K562 (cell line): ENCODE data around the gene TECTA. TPM values are rescaled to one million over a fixed set of nuclear protein-coding genes. Genes with fewer than 3 reads are reported as not detected.

Experiments
- ATAC-seq: fragments of 200-7000 bp; cut with Tn5 transposase; 3 replicates; pipeline ENCODE4 v1.9.1; 2020; ENCODE audit warnings: moderate library complexity
- BruUV-seq: library from RNA; stranded (reverse); fragments of 400-500 nt; replicated peaks from 2 replicates; lab custom pipeline; 2021; lab: Mats Ljungman, UMichigan
- CTCF ChIA-PET: fragments of 300-600 bp; formaldehyde crosslinking; extraction: SDS; loops from one replicate; lab custom pipeline; 2021; ENCODE audit warnings: low intra/inter-chr PET ratio; lab: Yijun Ruan, JAX
- POLR2A ChIA-PET: fragments of 300-600, 350-650 bp; sonication (Branson Sonifier 250); formaldehyde crosslinking; extraction: SDS; loops from one replicate; lab custom pipeline; 2021; ENCODE audit warnings: antibody characterized with exemption, inconsistent platforms; lab: Yijun Ruan, JAX
- DNase-seq, 4 experiments: peaks; one replicate each; pipeline versions ENCODE4 v3.0.0 to v3.0.0-alpha.2; 2011 to 2018; ENCODE audit warnings: low spot score in 3 of 4, mixed read lengths in 3 of 4; ENCODE audit errors: extremely low read depth in 1 of 4
- FAIRE-seq: peaks from 2 replicates; lab custom pipeline; 2011; peaks lifted over from hg19 to GRCh38; lab: Jason Lieb, UNC
- H2AFZ ChIP-seq: 2 replicates; pipeline ENCODE4 v1.6.0; 2011; ENCODE audit warnings: low read depth, low read length, control low read depth, inconsistent platforms
- H3K27ac ChIP-seq: fragments of 200-600 bp; 3 replicates; pipeline ENCODE4 v1.8.0; 2011; ENCODE audit warnings: low read depth, mild to moderate bottlenecking, control low read depth, inconsistent platforms, low read length, moderate library complexity, mixed read lengths; ENCODE audit errors: extremely low read depth
- H3K27me3 ChIP-seq, 2 experiments: fragments of 300-600 bp in 1 of 2; 2 replicates in 1 of 2; 3 replicates in 1 of 2; pipeline versions ENCODE4 v1.6.0 to v1.8.0; 2011; ENCODE audit warnings: inconsistent platforms in 2 of 2, low read length in 2 of 2, mild to moderate bottlenecking in 1 of 2, mixed read lengths in 1 of 2, moderate library complexity in 1 of 2; ENCODE audit not compliant: control insufficient read depth in 2 of 2, insufficient read depth in 2 of 2
- H3K36me3 ChIP-seq: fragments of 300-600 bp; 3 replicates; pipeline ENCODE4 v1.8.0; 2011; ENCODE audit warnings: mild to moderate bottlenecking, low read length, inconsistent platforms; ENCODE audit not compliant: control insufficient read depth, insufficient read depth
- H3K4me1 ChIP-seq, 2 experiments: fragments of 200-600 bp in 1 of 2; replicated peaks in 1 of 2; 2 replicates in 1 of 2; 3 replicates in 1 of 2; pipeline versions ENCODE4 v1.5.1 to v1.8.0; 2011; ENCODE audit warnings: inconsistent platforms in 2 of 2, low read length in 2 of 2, mild to moderate bottlenecking in 1 of 2, mixed read lengths in 1 of 2, moderate library complexity in 1 of 2; ENCODE audit not compliant: control insufficient read depth in 2 of 2, insufficient read depth in 2 of 2
- H3K4me2 ChIP-seq: 2 replicates; pipeline ENCODE4 v1.6.1; 2011; ENCODE audit warnings: low read length, control low read depth, inconsistent platforms, mixed read lengths; ENCODE audit not compliant: insufficient read depth
- H3K4me3 ChIP-seq: fragments of 200-600 bp; sonication (generic), shearing (Covaris generic); 2 replicates; pipeline ENCODE4 v1.5.1; 2016; ENCODE audit warnings: control low read depth, inconsistent platforms
- H3K79me2 ChIP-seq: fragments of 200-600 bp; 3 replicates; pipeline ENCODE4 v1.8.0; 2011; ENCODE audit warnings: low read length, inconsistent platforms; ENCODE audit not compliant: control insufficient read depth, insufficient read depth
- H3K9ac ChIP-seq, 2 experiments: 2 replicates each; pipeline versions ENCODE4 v1.6.0 to v1.6.1; 2011; ENCODE audit warnings: low read depth in 2 of 2, low read length in 2 of 2, control low read depth in 1 of 2, inconsistent platforms in 1 of 2, mild to moderate bottlenecking in 1 of 2, mixed read lengths in 1 of 2; ENCODE audit not compliant: insufficient read depth in 1 of 2
- H3K9me1 ChIP-seq: one replicate; pipeline ENCODE4 v1.6.0; 2011; ENCODE audit warnings: inconsistent platforms, mild to moderate bottlenecking, low read length, moderate library complexity; ENCODE audit not compliant: control insufficient read depth, insufficient read depth
- H3K9me3 ChIP-seq: replicated peaks from 2 replicates; pipeline ENCODE4 v1.5.1; 2011; ENCODE audit warnings: low read depth, low read length, inconsistent platforms; ENCODE audit not compliant: control insufficient read depth, insufficient read depth
- H4K20me1 ChIP-seq: replicated peaks from 2 replicates; pipeline ENCODE4 v1.6.1; 2011; ENCODE audit warnings: low read length, inconsistent platforms, mixed read lengths; ENCODE audit not compliant: control insufficient read depth, insufficient read depth
- MAFG ChIP-seq: fragments of 450-650 bp; conservative IDR thresholded peaks from 2 replicates; pipeline ENCODE4 v1.6.1; 2016; ENCODE audit warnings: missing genetic modification characterization, missing compliant biosample characterization
- PPARD ChIP-seq: fragments of 250-450 bp; sonication (Bioruptor Pico); IDR thresholded peaks from 2 replicates; pipeline ENCODE4 v1.8.0; 2022; ENCODE audit warnings: inconsistent platforms, mild to moderate bottlenecking, moderate library complexity
- ZNF316 ChIP-seq: fragments of 450-650 bp; IDR thresholded peaks from 2 replicates; pipeline ENCODE4 v1.6.1; 2016
- WGBS: fragments of 100-300 bp; shearing (Covaris generic); methylation state at CpG from one replicate; pipeline ENCODE4 v1.1.6; 2016; ENCODE audit warnings: low coverage, mixed read lengths; ENCODE audit not compliant: insufficient coverage; ENCODE audit errors: missing lambda C conversion rate; 5-methylcytosine and 5-hydroxymethylcytosine counted together
- in situ Hi-C: fragments of 300-500 bp; cut with MboI; formaldehyde crosslinking; loops from 4 replicates; pipeline ENCODE4 v1.15.0; 2018; ENCODE audit warnings: inconsistent platforms, mixed read lengths
- intact Hi-C: fragments of 100-400 bp; cut with micrococcal nuclease; formaldehyde crosslinking; loops from 2 replicates; pipeline ENCODE4 v1.14.2; 2022
- polyA plus RNA-seq, 8 experiments: library from polyadenylated mRNA; depleted of rRNA in 4 of 8; stranded (reverse) in 5 of 8; unstranded in 3 of 8; fragments of >200 nt; fragmentation: Nextera tagmentation in 2 of 8; fragmentation: Illumina TruSeq in 1 of 8; extraction: Ambion mirVana in 2 of 8; extraction: Trizol in 1 of 8; gene quantifications; 2 replicates each; pipeline versions ENCODE4 v1.2.1 to v1.2.3, GENCODE V29; 2011 to 2014; ENCODE audit warnings: inconsistent platforms in 1 of 8, missing spikeins in 1 of 8
- total RNA-seq, 7 experiments: library from RNA; depleted of rRNA in 6 of 7; stranded (reverse); fragments of >200 nt in 6 of 7; fragmentation: Illumina TruSeq in 2 of 7; extraction: Trizol in 2 of 7; gene quantifications; 2 replicates each; pipeline versions ENCODE4 v1.2.1 to v1.2.3, GENCODE V29; 2011 to 2021; ENCODE audit warnings: low replicate concordance in 1 of 7
- TF ChIP-seq, protein P1 (sequence below): fragments of 450-650 bp; formaldehyde crosslinking; IDR thresholded peaks from 2 replicates; pipeline ENCODE4 v1.4.0; 2020; ENCODE audit warnings: mild to moderate bottlenecking, moderate library complexity
- TF ChIP-seq, protein P2 (sequence below): IDR thresholded peaks from 3 replicates; pipeline ENCODE4 v1.6.1; 2011; ENCODE audit warnings: borderline replicate concordance, mild to moderate bottlenecking, moderate library complexity; ENCODE audit not compliant: insufficient read length; ENCODE audit errors: extremely low read depth
- TF ChIP-seq, protein P3 (sequence below), 3 experiments: fragments of 200-800 bp in 1 of 3; fragments of 250-450 bp in 1 of 3; fragments of 450-650 bp in 1 of 3; sonication (Bioruptor Pico) in 1 of 3; sonication (Bioruptor generic) in 1 of 3; formaldehyde crosslinking in 1 of 3; IDR thresholded peaks; 2 replicates each; pipeline versions ENCODE4 v1.6.1 to v1.8.0; 2016 to 2022; ENCODE audit warnings: mild to moderate bottlenecking in 2 of 3, missing genetic modification characterization in 2 of 3, missing compliant biosample characterization in 1 of 3, moderate library complexity in 1 of 3
- TF ChIP-seq, protein P4 (sequence below): IDR thresholded peaks from 2 replicates; pipeline ENCODE4 v1.6.1; 2011; ENCODE audit not compliant: insufficient read length; ENCODE audit errors: extremely low read depth

The TECTA gene
- total and polyA plus RNA-seq, 9 of the 15 experiments (the other 6 are each of a cell fraction or from before 2014, with no cell fraction given), result under 0.01 to 0.04 (median 0.03) TPM; not detected in 5

DNA sequence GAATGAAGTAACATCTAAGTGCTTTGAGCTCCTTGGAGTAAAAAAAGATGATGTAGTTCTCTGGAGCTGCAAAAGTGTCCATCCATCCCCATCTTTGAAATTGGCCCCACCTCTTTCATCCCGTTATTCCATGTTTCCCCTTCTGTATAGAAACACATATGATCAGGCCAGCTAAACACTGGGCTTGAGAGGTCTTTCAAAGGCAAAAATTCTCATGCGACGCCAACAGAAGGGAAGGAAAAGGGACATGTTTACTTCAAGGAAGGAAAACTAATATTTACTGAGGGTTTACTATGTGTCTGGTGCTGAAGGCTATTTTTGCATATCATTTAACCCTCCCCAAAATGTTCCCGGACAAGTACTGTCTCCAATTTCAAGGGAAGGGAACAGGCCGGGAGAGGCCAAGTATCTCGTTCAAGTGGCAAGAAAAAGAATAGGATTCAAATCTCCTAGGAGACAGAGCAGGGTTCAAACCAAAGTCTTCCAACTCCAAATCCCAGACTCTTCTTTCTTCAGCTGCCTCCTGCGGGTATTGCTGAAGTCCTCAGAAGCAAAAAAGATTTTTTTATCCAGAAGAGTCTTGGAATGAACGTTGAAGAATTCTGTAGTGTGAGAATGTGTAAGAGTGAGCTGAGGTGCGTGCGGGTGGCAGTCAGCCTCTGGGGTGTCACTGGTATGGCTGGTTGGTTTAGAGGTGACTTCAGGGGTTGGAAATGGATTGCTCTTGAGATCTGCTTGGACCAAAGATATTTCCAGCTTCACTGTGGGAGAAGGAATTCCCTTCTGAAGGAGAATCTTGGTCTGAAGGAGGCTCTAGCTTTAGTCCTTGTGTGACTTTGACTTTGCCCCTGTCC is 10.1 kb downstream of the TECTA start:
- Histone ChIP-seq H3K9me3 (no peaks in the 10 kb centered on the region), H3K4me3 (no peak overlapping the region), H4K20me1 (no peaks in the 10 kb centered on the region), H3K9ac (no peak overlapping the region), H3K4me1 (no peaks in the 10 kb centered on the region), H3K4me2 (no peak overlapping the region), H3K9me1 (no peaks in the 10 kb centered on the region), H3K36me3 (no peaks in the 10 kb centered on the region), H2AFZ (no peak overlapping the region), H3K27me3 (peaks cover 5 to 16% of the 10 kb centered on the region in 2 experiments; a peak in 2 of 5 replicates), H3K79me2 (no peaks in the 10 kb centered on the region), H3K27ac (no peak overlapping the region)
- ChIA-PET CTCF (no interaction called here), POLR2A (interaction anchor here (0.6 kb wide), 1 partner anchor 54 kb away, joined by 3 read pairs; no protein-coding TSS in a partner anchor)
- DNase-seq, result no peak
- TF ChIP-seq MAFG (tag) (no peak), PPARD (no peak), ZNF316 (no peak)
- TF ChIP-seq, protein P1, sequence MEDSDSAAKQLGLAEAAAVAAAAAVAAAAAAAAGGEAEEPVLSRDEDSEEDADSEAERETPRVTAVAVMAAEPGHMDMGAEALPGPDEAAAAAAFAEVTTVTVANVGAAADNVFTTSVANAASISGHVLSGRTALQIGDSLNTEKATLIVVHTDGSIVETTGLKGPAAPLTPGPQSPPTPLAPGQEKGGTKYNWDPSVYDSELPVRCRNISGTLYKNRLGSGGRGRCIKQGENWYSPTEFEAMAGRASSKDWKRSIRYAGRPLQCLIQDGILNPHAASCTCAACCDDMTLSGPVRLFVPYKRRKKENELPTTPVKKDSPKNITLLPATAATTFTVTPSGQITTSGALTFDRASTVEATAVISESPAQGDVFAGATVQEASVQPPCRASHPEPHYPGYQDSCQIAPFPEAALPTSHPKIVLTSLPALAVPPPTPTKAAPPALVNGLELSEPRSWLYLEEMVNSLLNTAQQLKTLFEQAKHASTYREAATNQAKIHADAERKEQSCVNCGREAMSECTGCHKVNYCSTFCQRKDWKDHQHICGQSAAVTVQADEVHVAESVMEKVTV (CRISPR knock-in tag), result no peak
- TF ChIP-seq, protein P2, sequence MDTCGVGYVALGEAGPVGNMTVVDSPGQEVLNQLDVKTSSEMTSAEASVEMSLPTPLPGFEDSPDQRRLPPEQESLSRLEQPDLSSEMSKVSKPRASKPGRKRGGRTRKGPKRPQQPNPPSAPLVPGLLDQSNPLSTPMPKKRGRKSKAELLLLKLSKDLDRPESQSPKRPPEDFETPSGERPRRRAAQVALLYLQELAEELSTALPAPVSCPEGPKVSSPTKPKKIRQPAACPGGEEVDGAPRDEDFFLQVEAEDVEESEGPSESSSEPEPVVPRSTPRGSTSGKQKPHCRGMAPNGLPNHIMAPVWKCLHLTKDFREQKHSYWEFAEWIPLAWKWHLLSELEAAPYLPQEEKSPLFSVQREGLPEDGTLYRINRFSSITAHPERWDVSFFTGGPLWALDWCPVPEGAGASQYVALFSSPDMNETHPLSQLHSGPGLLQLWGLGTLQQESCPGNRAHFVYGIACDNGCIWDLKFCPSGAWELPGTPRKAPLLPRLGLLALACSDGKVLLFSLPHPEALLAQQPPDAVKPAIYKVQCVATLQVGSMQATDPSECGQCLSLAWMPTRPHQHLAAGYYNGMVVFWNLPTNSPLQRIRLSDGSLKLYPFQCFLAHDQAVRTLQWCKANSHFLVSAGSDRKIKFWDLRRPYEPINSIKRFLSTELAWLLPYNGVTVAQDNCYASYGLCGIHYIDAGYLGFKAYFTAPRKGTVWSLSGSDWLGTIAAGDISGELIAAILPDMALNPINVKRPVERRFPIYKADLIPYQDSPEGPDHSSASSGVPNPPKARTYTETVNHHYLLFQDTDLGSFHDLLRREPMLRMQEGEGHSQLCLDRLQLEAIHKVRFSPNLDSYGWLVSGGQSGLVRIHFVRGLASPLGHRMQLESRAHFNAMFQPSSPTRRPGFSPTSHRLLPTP, result no peak
- TF ChIP-seq, protein P3, sequence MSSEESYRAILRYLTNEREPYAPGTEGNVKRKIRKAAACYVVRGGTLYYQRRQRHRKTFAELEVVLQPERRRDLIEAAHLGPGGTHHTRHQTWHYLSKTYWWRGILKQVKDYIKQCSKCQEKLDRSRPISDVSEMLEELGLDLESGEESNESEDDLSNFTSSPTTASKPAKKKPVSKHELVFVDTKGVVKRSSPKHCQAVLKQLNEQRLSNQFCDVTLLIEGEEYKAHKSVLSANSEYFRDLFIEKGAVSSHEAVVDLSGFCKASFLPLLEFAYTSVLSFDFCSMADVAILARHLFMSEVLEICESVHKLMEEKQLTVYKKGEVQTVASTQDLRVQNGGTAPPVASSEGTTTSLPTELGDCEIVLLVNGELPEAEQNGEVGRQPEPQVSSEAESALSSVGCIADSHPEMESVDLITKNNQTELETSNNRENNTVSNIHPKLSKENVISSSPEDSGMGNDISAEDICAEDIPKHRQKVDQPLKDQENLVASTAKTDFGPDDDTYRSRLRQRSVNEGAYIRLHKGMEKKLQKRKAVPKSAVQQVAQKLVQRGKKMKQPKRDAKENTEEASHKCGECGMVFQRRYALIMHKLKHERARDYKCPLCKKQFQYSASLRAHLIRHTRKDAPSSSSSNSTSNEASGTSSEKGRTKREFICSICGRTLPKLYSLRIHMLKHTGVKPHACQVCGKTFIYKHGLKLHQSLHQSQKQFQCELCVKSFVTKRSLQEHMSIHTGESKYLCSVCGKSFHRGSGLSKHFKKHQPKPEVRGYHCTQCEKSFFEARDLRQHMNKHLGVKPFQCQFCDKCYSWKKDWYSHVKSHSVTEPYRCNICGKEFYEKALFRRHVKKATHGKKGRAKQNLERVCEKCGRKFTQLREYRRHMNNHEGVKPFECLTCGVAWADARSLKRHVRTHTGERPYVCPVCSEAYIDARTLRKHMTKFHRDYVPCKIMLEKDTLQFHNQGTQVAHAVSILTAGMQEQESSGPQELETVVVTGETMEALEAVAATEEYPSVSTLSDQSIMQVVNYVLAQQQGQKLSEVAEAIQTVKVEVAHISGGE (CRISPR knock-in tag; IDR thresholded peaks at IDR 0.05), result no peak
- TF ChIP-seq, protein P4, sequence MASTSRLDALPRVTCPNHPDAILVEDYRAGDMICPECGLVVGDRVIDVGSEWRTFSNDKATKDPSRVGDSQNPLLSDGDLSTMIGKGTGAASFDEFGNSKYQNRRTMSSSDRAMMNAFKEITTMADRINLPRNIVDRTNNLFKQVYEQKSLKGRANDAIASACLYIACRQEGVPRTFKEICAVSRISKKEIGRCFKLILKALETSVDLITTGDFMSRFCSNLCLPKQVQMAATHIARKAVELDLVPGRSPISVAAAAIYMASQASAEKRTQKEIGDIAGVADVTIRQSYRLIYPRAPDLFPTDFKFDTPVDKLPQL, result no peak
- WGBS, result 1% methylated on average over 9 of the region's 10 CpGs
- in situ Hi-C loops, result no loop called here
- FAIRE-seq, result no peak
- intact Hi-C loops, result loop anchor here (2.0 to 5.0 kb wide), 3 partner anchors 159 to 594 kb away; no protein-coding TSS in a partner anchor
- no TSS peak for BruUV-seq
- no peak for ATAC-seq
